Choroid plexus epithelial cell (primary cell): ENCODE results near the gene PLCH1.
"Not testable (repeated sequence)": the region's sequence is repeated elsewhere in the genome, so short reads cannot be mapped to it uniquely, and the experiment has no call there.

Source experiments
- DNase-seq: peaks from one replicate; pipeline ENCODE4 v3.0.0-alpha.2; 2010; ENCODE audit warnings: low read depth
- H3K4me3 ChIP-seq: 2 replicates; pipeline ENCODE4 v1.5.1; 2011; ENCODE audit warnings: low read depth, mild to moderate bottlenecking, control low read depth, low read length, moderate library complexity
- CTCF ChIP-seq: conservative IDR thresholded peaks from 2 replicates; pipeline ENCODE4 v1.5.1; 2011; ENCODE audit warnings: low read depth, mild to moderate bottlenecking, control low read depth, inconsistent platforms, low read length, moderate library complexity

Gene PLCH1

GRCh38 chr3:155637567-155637966 is 107.3 kb downstream of the PLCH1 start:
- no peak overlapping the region for H3K4me3 ChIP-seq

DNA sequence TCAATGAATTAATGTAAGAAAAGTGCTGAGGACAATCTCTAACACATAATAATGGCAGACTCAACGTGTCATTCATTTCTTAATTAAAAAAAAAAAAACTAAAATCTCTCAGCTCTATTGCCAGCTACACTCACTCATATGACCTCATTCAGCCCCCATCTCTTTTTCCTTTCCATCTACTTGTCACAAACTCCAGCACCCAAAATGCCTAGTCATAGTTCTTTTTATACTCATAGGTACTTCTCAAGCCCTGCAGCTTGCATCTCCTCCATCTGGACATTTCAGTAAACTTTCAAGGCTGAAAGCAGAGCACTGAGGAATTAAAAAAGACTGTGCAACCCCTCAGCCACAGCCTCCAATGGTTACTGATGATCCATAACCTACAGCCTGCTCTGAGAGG is 109.8 kb downstream of the PLCH1 start:
- no peak for DNase-seq
- TF ChIP-seq CTCF = no peak

More at GRCh38 chr3:155637567-155637966, 107.3 kb downstream of the PLCH1 start:
- no peak for DNase-seq
- TF ChIP-seq CTCF = no peak

DNA sequence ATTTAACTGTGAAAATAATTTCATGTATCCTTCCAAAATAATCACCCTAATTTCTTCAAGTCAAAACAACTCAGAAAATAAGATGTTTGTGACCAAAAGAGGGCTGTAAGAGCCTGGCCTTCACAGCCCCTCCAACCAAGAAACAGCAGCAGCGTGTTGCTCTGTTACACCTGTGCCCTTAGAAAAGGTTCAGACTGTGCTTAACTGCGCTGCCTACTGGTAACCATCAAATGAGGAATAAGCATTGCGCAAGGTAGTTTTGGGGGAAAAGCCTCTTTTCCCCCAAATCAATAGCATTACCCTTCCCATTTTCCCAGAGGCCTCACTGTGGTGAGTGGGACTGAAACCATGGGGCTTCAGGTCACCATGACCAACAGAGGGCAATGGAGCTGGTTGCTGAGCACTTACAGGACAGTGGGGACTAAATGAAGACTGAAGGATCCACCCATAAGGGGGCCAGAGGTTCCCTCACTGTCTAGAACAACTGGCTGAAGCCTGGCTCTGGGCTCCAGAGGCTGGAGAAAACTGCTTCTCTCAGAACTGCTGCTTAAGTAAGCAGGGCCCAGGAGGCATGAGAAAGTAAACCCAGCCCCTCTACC is 110.7 kb downstream of the PLCH1 start:
- DNase-seq = no peak
- no peak overlapping the region for H3K4me3 ChIP-seq
- no peak for TF ChIP-seq CTCF

More for the DNA sequence above, 109.8 kb downstream of the PLCH1 start:
- no peak overlapping the region for H3K4me3 ChIP-seq

GRCh38 chr3:155631323-155632019 is 113.4 kb downstream of the PLCH1 start:
- peak; percentile 4 for DNase-seq
- TF ChIP-seq CTCF = no peak
- H3K4me3 ChIP-seq = no peak overlapping the region

GRCh38 chr3:155629556-155629955 is 115.3 kb downstream of the PLCH1 start:
- H3K4me3 ChIP-seq = no peak overlapping the region
- no peak for TF ChIP-seq CTCF
- no peak for DNase-seq

DNA sequence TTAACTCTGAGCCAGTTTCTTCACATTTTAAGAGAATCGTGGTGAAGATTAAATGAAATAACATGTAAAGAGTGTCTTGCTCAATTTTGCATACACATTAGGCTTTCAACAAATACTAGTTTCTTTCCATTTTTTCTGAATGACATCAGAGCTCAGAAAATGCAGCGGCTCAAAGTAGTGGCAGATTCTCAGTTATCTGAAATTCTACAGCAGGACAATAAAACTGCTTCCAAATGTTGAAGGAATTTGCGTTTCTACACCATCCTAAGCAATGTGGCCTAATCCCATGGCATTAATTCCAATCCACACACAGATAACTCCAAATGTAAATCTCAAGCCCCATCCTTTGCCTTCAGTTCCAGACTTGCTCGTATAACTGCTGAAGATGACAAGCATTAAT is 115.8 kb downstream of the PLCH1 start:
- no peak for DNase-seq
- no peak for TF ChIP-seq CTCF
- H3K4me3 ChIP-seq = no peak overlapping the region

- not testable (repeated sequence) for DNase-seq, H3K4me3 ChIP-seq
Measured at GRCh38 chr3:155622647-155623046, 122.2 kb downstream of the PLCH1 start.

GRCh38 chr3:155620552-155620951 is 124.3 kb downstream of the PLCH1 start:
- not testable (repeated sequence) for DNase-seq, H3K4me3 ChIP-seq
